ENCODE data around the gene IL17A.
"Not testable (repeated sequence)": the region's sequence is repeated elsewhere in the genome, so short reads cannot be mapped to it uniquely, and the experiment has no call there.

The IL17A gene

DNA sequence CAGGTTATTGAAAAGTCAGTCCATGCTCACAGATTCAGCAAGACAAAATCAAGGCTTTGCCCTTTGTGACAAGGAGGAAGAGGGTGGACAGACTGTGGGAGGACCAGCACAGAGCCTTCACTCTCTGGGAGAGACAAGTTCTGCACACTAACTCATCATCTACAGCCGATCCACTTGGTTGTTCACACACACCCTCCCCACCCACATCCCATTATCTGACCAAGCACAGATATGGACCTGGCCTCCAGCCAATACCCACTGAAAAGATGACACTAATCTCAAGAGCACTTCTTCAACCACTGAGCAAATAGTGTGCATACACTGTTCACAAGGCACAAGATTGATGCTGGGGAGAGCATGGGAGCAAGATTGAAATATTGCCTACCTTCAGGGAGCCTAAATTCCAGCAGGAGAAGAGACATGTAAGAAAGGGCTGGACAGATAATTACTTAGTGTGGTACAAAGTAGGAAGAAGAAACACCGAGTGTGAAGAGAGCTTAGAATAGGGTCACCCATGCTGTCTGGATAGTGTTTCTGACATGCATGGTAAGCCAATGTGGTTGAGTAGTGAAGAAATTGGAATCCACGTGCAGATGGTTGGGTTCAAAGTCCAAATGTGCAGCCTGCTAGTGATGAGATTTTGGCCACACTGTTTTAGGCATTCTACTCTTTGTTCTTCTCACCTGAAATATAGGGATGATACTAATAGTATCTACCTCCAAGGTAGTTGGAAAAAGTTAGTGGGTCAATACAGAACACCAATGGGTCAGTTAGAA, 21.7 kb upstream of the IL17A start:
- DNase-seq (ENCODE audit: low read depth in 3 of 3) = no peak

GRCh38 chr6:52167267-52167666, 18.9 kb upstream of the IL17A start:
- DNase-seq (ENCODE audit: low read depth in 3 of 3) = no peak

DNA sequence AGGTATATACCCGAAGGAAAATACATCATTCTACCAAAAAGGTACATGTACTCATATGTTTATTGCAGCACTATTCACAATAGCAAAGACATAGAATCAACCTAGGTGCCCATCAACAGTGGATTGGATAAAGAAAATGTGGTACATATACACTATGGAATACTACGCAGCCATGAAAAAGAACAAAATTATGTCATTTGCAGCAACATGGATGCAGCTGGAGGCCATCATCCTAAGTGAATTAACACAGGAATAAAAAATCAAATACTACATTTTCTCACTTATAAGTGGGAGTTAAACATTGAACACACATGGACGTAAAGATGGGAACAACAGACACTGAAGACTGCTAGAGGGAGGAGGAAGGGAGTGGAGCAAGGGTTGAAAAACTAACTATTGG, 17.8 kb upstream of the IL17A start:
- DNase-seq (ENCODE audit: low read depth in 3 of 3) = not testable (repeated sequence)

- DNase-seq (ENCODE audit: low read depth in 3 of 3) = no peak
These were observed 12.1 kb upstream of the IL17A start for GRCh38 chr6:52174118-52174517.

DNA sequence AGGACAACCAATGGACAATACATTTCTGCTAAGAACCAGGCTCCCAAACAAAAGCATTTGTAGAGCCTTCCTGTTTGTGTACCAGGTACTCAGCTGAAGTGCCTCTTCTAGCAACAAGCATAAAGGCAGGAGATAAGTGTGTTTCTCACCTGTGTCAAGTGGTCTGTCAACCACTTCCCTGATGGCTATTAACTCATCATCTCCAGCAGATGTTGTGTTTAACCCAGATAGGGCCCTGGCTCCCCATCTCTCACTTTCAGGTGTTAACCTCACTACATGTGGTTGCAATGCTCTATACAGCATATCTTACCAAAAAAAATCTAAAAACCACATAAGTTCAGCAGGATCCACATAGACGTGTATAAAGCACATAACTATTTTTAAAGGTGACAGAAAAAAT, 9.6 kb upstream of the IL17A start:
- DNase-seq (ENCODE audit: low read depth in 3 of 3) = no peak

- no peak for DNase-seq (ENCODE audit: low read depth in 3 of 3)
These were observed 8.2 kb upstream of the IL17A start for GRCh38 chr6:52177961-52178360.

- no peak for DNase-seq (ENCODE audit: low read depth in 3 of 3)
These were observed 5.2 kb upstream of the IL17A start for GRCh38 chr6:52180787-52181558.

DNA sequence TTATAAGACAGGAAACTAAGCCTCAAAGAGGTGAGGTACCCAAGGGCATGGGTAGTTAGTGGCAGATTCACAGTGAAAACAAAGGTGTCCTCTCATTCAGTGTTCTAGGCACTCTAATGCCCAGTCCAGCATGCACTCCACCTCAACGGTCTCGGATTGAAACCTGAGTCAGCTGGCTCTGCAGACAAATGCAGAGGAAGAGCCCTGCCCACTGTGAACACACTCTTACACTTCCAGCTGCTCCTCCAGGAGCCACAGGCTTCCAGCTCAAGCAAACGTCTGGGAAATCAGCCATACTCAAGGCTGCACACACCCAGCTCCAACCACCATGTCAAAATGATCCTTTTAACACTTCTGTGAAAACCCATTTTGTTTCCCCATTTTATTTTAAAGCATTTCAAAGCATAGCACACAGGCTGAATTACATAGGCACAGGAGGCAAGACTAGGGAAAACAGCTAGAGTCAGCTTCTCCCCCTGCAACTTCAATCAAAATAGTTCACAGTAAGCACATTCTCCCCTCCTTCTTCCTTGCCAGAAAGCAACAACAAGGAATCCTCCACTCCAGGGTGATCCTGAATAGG, 3.0 kb upstream of the IL17A start:
- DNase-seq (ENCODE audit: low read depth in 3 of 3) = no peak

GRCh38 chr6:52186480-52186879, 305 bp downstream of the IL17A start:
- DNase-seq (ENCODE audit: low read depth in 3 of 3) = no peak

DNA sequence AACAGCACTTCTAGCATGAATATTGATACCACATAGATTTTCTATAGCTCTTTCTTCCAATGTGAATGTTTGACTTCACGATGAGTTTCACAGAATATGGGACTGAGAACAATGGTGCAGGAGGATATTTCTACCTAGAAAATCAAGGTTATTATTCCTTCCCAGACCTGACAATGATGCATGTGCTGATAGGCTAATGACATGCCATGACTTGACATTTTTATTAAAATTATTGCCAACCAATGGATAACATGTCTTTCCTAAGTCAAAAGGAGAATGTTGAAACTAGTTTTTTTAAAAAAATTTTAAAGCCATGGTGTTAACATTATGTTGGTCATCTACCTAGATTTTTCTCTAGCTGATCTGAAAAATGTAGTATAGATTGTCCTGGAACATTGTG, 923 bp downstream of the IL17A start:
- DNase-seq (ENCODE audit: low read depth in 3 of 3) = no peak

DNA sequence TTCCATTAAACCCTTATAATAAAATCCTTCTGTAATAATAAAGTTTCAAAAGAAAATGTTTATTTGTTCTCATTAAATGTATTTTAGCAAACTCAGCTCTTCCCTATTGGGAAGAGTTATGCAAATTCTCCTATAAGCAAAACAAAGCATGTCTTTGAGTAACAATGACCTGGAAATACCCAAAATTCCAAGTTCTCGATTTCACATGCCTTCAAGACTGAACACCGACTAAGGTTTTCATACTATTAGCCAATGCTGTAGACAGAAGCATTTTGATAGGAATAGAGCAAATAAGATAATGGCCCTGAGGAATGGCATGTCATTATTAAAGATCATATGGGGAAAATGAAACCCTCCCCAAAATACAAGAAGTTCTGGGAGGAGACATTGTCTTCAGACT, 3.8 kb downstream of the IL17A start:
- no peak for DNase-seq (ENCODE audit: low read depth in 3 of 3)

DNA sequence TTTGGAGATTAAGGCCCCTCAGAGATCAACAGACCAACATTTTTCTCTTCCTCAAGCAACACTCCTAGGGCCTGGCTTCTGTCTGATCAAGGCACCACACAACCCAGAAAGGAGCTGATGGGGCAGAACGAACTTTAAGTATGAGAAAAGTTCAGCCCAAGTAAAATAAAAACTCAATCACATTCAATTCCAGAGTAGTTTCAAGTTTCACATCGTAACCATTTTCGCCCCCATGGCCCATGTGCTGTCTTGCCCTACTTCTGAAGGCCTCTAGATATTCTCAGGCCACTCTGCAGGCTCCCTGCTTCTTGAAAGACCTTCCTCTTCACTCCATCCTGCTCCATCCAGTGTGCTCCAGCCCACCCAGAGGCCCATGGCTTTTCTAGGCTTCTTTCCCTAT, 4.2 kb downstream of the IL17A start:
- no peak for DNase-seq (ENCODE audit: low read depth in 3 of 3)

DNA sequence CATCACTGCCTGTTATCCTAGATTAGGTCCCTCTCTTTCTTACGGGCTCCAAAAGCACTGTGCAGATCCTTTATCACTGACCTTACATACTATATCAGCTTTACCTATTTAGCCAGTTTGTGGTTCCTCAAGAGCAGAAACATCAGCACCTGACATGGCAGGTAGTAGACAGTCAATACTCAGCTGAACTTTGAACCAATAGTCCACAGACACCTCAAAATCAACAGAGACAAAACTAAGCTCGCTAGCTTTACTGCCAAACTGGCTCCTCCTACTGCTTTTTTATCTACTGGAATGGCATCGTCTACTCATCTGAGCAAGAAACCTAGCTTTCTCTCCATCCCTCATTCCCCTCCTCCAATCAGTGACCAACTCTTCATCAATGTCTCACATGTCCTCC, 5.6 kb downstream of the IL17A start:
- DNase-seq (ENCODE audit: low read depth in 3 of 3) = no peak

GRCh38 chr6:52195886-52196285, 9.7 kb downstream of the IL17A start:
- DNase-seq (ENCODE audit: low read depth in 3 of 3) = no peak

GRCh38 chr6:52200088-52200487, 13.9 kb downstream of the IL17A start:
- not testable (repeated sequence) for DNase-seq (ENCODE audit: low read depth in 3 of 3)

DNA sequence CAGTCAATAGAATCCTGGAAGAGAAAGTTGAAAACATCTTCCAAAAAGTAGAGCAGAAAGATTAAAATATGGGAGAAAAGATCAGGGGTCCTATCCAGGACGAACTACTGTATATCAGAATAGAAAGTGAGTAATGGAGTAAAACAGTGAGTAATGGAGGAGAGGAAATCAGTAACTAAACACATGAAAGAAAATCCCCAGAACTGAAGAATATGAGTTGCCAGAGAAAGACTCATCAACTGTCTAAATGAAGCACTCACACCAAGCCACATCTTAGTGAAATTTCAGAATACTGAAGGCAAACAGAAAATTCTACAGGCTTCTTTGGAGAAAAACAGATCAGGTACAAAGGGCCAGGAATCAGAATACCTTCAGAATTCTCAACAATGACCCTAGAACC, 14.9 kb downstream of the IL17A start:
- no peak for DNase-seq (ENCODE audit: low read depth in 3 of 3)

DNA sequence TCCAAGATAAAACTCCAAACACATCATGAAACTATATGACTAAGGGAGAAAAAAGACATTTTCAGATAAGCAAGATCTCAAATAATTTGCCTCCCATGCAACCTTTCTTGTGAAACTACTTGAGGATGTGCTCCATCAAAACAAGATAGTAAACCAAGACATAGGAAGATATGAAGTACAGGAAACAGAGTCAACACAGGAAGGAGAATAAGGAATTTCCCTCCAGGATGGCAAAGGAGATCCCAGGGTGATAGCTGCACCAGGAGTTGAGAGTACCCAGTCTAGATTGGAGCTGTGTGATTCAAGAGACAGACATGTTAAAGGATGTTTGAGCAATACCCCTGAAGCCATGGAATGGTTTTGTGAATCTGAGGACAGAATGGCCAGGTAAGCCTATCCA, 15.3 kb downstream of the IL17A start:
- no peak for DNase-seq (ENCODE audit: low read depth in 3 of 3)

GRCh38 chr6:52207066-52207465, 20.9 kb downstream of the IL17A start:
- no peak for DNase-seq (ENCODE audit: low read depth in 3 of 3)

GRCh38 chr6:52208612-52209011, 22.4 kb downstream of the IL17A start:
- no peak for DNase-seq (ENCODE audit: low read depth in 3 of 3)

DNA sequence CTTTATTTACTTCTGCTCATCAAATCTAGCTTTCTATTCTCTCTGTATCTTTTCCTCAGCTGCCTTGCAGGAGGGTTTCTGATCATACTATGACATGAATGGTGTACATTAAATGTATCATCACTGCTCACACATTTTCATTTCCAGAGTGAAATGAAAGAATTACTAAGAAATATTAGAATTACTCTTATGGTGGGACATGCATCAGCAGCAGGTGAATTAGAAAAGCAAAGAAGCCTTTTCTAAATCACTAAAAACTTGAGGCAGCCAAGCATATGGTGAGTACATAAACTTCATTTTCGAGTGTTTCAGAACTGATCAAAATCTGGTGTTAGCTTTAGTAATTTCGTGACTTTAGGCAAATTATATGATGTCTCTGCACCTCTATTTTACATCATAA, 23.6 kb downstream of the IL17A start:
- no peak for DNase-seq (ENCODE audit: low read depth in 3 of 3)

DNA sequence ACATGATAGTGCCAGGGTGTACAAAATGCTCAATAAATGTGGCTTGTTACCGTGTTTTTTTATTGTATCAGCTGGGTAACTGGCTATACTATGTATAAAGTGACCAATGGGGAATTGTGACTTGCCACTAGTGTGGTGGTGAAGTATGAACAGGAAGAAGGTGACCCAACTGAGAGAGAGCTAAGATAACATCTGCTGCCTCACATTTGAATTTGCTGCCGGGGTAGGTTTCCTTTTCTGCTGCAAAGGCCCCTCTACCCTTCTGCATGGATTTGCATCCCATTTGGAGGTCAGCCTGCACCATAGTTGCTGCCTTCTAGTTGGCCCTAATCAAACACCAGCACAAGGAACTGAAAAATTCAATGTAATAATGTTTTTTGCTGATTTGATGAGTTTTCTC, 24.1 kb downstream of the IL17A start:
- no peak for DNase-seq (ENCODE audit: low read depth in 3 of 3)

GRCh38 chr6:52213127-52213526, 27.0 kb downstream of the IL17A start:
- peak in 1 of 3 donors; percentile 28 for DNase-seq (ENCODE audit: low read depth in 3 of 3)

DNA sequence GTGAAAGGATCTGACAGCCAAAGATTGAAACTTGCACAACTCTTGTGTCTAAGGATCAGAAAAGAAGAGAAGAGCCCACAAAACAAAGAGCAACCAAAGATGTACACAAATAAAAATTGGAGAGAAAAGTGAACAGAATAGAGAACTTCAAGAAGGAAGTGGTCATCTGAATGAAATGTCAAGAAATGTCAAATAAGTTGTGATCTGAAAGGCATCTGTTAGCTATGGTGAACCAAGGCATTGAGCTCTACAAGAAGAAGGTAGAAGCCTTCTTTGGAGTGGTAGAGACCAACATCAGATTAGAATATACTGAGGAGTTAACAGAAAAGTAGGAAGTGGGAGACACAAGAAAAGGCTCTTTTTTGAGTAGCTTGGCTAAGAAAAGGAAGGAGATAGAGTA, 29.6 kb downstream of the IL17A start:
- DNase-seq (ENCODE audit: low read depth in 3 of 3) = no peak

Measured in stimulated activated CD4-positive, alpha-beta T cell treated with anti-CD3 and anti-CD28 coated beads, TNF-alpha, amount 100 ng/mL, for 48 hours (primary cell).